ENCODE results near the gene TRAF7. TPM values are rescaled to one million over a fixed set of nuclear protein-coding genes. Genes with fewer than 3 reads are reported as not detected.

The TRAF7 gene
- total and polyA plus RNA-seq, 2 of the 13 experiments (the other 11 are each of a cell fraction or from before 2014, with no cell fraction given): 47.9 to 65.6 TPM

GRCh38 chr16:2163211-2163881 lies 7.8 kb downstream of the TRAF7 start (continued):
- TF ChIP-seq ZNF34 (CRISPR knock-in tag; IDR thresholded peaks at IDR 0.05; ENCODE audit: borderline replicate concordance) (no peak), SMARCE1 (IDR thresholded peaks at IDR 0.05; ENCODE audit: borderline replicate concordance) (no peak), ZSCAN31 (CRISPR knock-in tag; IDR thresholded peaks at IDR 0.05; ENCODE audit: low read depth) (no peak; the same call in 1 of the 2 replicates), ZNF20 (CRISPR knock-in tag; IDR thresholded peaks at IDR 0.05) (no peak), MXI1 (IDR thresholded peaks at IDR 0.05; ENCODE audit: borderline replicate concordance, low read depth, low read length) (no peak), ZNF317 (CRISPR knock-in tag; IDR thresholded peaks at IDR 0.05) (0 out of 2 replicates have a peak, but pooled peaks have one; percentile 29), NCOA2 (CRISPR knock-in tag; IDR thresholded peaks at IDR 0.05) (no peak), ZSCAN21 (CRISPR knock-in tag; IDR thresholded peaks at IDR 0.05; ENCODE audit: borderline replicate concordance) (0 out of 2 replicates have a peak, but pooled peaks have one; percentile 4), KLF9 (CRISPR knock-in tag; IDR thresholded peaks at IDR 0.05; ENCODE audit: low read depth) (no peak), JDP2 (CRISPR knock-in tag; IDR thresholded peaks at IDR 0.05; ENCODE audit: borderline replicate concordance) (no peak), ZFX (CRISPR knock-in tag; IDR thresholded peaks at IDR 0.05; ENCODE audit: low read depth) (peak; percentile 73), ZNF160 (CRISPR knock-in tag; IDR thresholded peaks at IDR 0.05) (no peak), HNRNPH1 (optimal IDR thresholded peaks at IDR 0.05; ENCODE audit: low read depth, low read length) (no peak), RFXANK (CRISPR knock-in tag; IDR thresholded peaks at IDR 0.05) (no peak), SRF (IDR thresholded peaks at IDR 0.05; ENCODE audit: low read depth, low read length) (no peak), HNRNPLL (IDR thresholded peaks at IDR 0.05; ENCODE audit: low read depth, low read length, poor library complexity, severe bottlenecking) (peak; percentile 28), HMGXB4 (CRISPR knock-in tag; IDR thresholded peaks at IDR 0.05; ENCODE audit: borderline replicate concordance in 1 of 2, low read depth in 1 of 2) (no peak), ZNF775 (CRISPR knock-in tag; IDR thresholded peaks at IDR 0.05; ENCODE audit: borderline replicate concordance) (no peak), RXRB (CRISPR knock-in tag; IDR thresholded peaks at IDR 0.05; ENCODE audit: borderline replicate concordance) (peak; percentile 66), EZH2 (conservative IDR thresholded peaks at IDR 0.05; ENCODE audit: low read depth, low read length) (no peak), HOXD1 (CRISPR knock-in tag; IDR thresholded peaks at IDR 0.05) (no peak), MXD4 (CRISPR knock-in tag; IDR thresholded peaks at IDR 0.05) (peak; percentile 48; the same call in 1 of the 2 replicates), ZNF121 (CRISPR knock-in tag; IDR thresholded peaks at IDR 0.05) (no peak; the same call in 1 of the 2 replicates), ZNF562 (CRISPR knock-in tag; IDR thresholded peaks at IDR 0.05; ENCODE audit: borderline replicate concordance) (no peak), ZBTB7A (CRISPR knock-in tag; IDR thresholded peaks at IDR 0.05) (no peak), NFIC (IDR thresholded peaks at IDR 0.05; ENCODE audit: low read length) (no peak), KLF13 (CRISPR knock-in tag; IDR thresholded peaks at IDR 0.05) (no peak), RORA (CRISPR knock-in tag; IDR thresholded peaks at IDR 0.05) (no peak)
- TF ChIP-seq, protein P1, sequence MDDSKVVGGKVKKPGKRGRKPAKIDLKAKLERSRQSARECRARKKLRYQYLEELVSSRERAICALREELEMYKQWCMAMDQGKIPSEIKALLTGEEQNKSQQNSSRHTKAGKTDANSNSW (CRISPR knock-in tag; IDR thresholded peaks at IDR 0.05; ENCODE audit: borderline replicate concordance): no peak
- TF ChIP-seq, protein P2, sequence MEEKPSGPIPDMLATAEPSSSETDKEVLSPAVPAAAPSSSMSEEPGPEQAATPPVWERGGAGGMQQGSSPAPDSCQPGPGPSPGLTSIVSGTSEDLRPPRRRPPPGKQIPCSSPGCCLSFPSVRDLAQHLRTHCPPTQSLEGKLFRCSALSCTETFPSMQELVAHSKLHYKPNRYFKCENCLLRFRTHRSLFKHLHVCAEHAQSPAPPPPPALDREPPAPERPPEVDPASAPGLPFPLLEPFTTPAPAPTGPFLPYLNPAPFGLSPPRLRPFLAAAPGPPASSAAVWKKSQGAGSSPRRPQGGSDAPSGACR (CRISPR knock-in tag; IDR thresholded peaks at IDR 0.05): no peak
